Psoas muscle (tissue), 8 donors: ENCODE results near the gene TCF12. TPM values are rescaled to one million over a fixed set of nuclear protein-coding genes. Genes with fewer than 3 reads are reported as not detected.

Source experiments
- ATAC-seq, 4 donors: fragments of 200-7000 bp; cut with Tn5 transposase; one replicate each; pipeline ENCODE4 v1.9.1; 2020; ENCODE audit warnings: moderate library complexity in 3 of 4, mild to moderate bottlenecking in 2 of 4
- DNase-seq, 2 donors: peaks; one replicate each; pipeline ENCODE4 v3.0.0-alpha.2; 2020
- H3K27ac ChIP-seq: fragments of 200-600 bp; one replicate; pipeline ENCODE4 v1.8.0; 2022
- H3K27me3 ChIP-seq, 3 donors: fragments of 200-600 bp in 1 of 3; one replicate each; pipeline versions ENCODE4 v1.6.1 to v1.8.0; 2013 to 2022; ENCODE audit warnings: low read length in 2 of 3, mild to moderate bottlenecking in 2 of 3, moderate library complexity in 1 of 3; ENCODE audit not compliant: insufficient read depth in 3 of 3
- H3K36me3 ChIP-seq, 2 donors: fragments of 200-600 bp in 1 of 2; one replicate each; pipeline versions ENCODE4 v1.6.1 to v1.8.0; 2013 to 2022; ENCODE audit warnings: low read depth in 1 of 2, mild to moderate bottlenecking in 1 of 2, moderate library complexity in 1 of 2; ENCODE audit not compliant: insufficient read depth in 1 of 2
- H3K4me1 ChIP-seq: fragments of 200-600 bp; one replicate; pipeline ENCODE4 v1.8.0; 2022
- H3K4me3 ChIP-seq: fragments of 200-600 bp; one replicate; pipeline ENCODE4 v1.8.0; 2022; ENCODE audit warnings: mild to moderate bottlenecking
- H3K9me3 ChIP-seq: fragments of 200-600 bp; one replicate; pipeline ENCODE4 v1.8.0; 2022
- CTCF ChIP-seq: fragments of 200-600 bp; IDR thresholded peaks from one replicate; pipeline ENCODE4 v1.8.0; 2022; ENCODE audit warnings: antibody characterized with exemption
- WGBS, 3 donors: extraction: QIAGEN DNeasy Blood & Tissue Kit; methylation state at CpG; one replicate each; pipeline versions ENCODE4 v1.1.6 to v1.1.7; 2013; 5-methylcytosine and 5-hydroxymethylcytosine counted together
- intact Hi-C, 2 donors: fragments of 100-400 bp; cut with DNase I; formaldehyde crosslinking; loops; one replicate each; pipeline versions ENCODE4 v1.11.0 to v1.14.2; 2022
- polyA plus RNA-seq, 3 donors: library from polyadenylated mRNA; stranded (reverse); fragments of 200-250 nt; gene quantifications; one replicate each; pipeline ENCODE4 v1.2.3, GENCODE V29; 2013
- total RNA-seq, 4 donors: library from RNA; stranded (reverse); fragmentation: NEBNext Ultra II Directional in 2 of 4; extraction: Animal tissue kit (Norgen Biotek cat#: 25700) in 2 of 4; gene quantifications; one replicate each; pipeline versions ENCODE4 v1.2.1 to v1.2.4, GENCODE V29; 2021 to 2023
- donor health status: healthy with polysubstance abuse.
- donor health status: DM: no; HTN: no; CAD: no; lungs with moderate emphysema.
- donor health status: Bipolar disorder and iron deficiency.
- donor health status: healthy.
- donor health status: DM: yes; HTN: yes; CAD: no.
- donor health status: DM: no; HTN: no; CAD: no.
- donor health status: DM: no; HTN: no; CAD: no.
- donor health status: DM: yes; HTN: yes; CAD: no.

TCF12 gene
- total and polyA plus RNA-seq, 7 donors = 10.5 to 53.1 (median 30.5) TPM

GRCh38 chr15:56981160-56981559 is 62.7 kb downstream of the TCF12 start:
- DNase-seq (no peak), ATAC-seq (peak in 1 of 4 donors; percentile 22)
- H3K9me3 ChIP-seq = no peaks in the 10 kb centered on the region
- no peaks in the 10 kb centered on the region for H3K27me3 ChIP-seq
- H3K4me3 ChIP-seq = no peak overlapping the region
- H3K4me1 ChIP-seq = peaks cover 76% of the 10 kb centered on the region
- no peaks in the 10 kb centered on the region for H3K36me3 ChIP-seq
- intact Hi-C loops = loop anchor here in 1 of 2 donors (10.0 kb wide), 1 partner anchor 56 kb away; no protein-coding TSS in a partner anchor
- WGBS, 3 donors = 90 to 94% (median 91%) methylated on average over 3 of the region's 3 CpGs
- no peak overlapping the region for H3K27ac ChIP-seq
- no peak for TF ChIP-seq CTCF

- Histone ChIP-seq H3K4me1 (peaks cover 77% of the 10 kb centered on the region), H3K9me3 (no peaks in the 10 kb centered on the region), H3K36me3 (no peaks in the 10 kb centered on the region), H3K27ac (no peak overlapping the region), H3K27me3 (no peaks in the 10 kb centered on the region), H3K4me3 (no peak overlapping the region)
- 25 to 48% (median 39%) methylated on average over 1 of the region's 1 CpG for WGBS, 3 donors
- no peak for TF ChIP-seq CTCF
- no peak for DNase-seq
- peak in 1 of 4 donors; percentile 12 for ATAC-seq
- intact Hi-C loops = loop anchor here in 1 of 2 donors (10.0 kb wide), 1 partner anchor 58 kb away; no protein-coding TSS in a partner anchor
These were observed 64.5 kb downstream of the TCF12 start for GRCh38 chr15:56982987-56983386.

GRCh38 chr15:56984681-56985481 is 66.4 kb downstream of the TCF12 start:
- Histone ChIP-seq H3K36me3 (no peaks in the 10 kb centered on the region), H3K4me3 (no peak overlapping the region), H3K27ac (no peak overlapping the region), H3K4me1 (peaks cover 79% of the 10 kb centered on the region), H3K9me3 (no peaks in the 10 kb centered on the region), H3K27me3 (no peaks in the 10 kb centered on the region)
- 20 to 38% (median 23%) methylated on average over 3 of the region's 3 CpGs for WGBS, 3 donors
- intact Hi-C loops = loop anchor here in 1 of 2 donors (10.0 kb wide), 1 partner anchor 60 kb away; no protein-coding TSS in a partner anchor
- ATAC-seq = peak in 2 of 4 donors; percentile 23 to 44
- no peak for TF ChIP-seq CTCF
- no peak for DNase-seq

- H3K4me3 ChIP-seq = no peak overlapping the region
- no peaks in the 10 kb centered on the region for H3K27me3 ChIP-seq
- H3K9me3 ChIP-seq = no peaks in the 10 kb centered on the region
- intact Hi-C loops = loop anchor here in 1 of 2 donors (10.0 kb wide), 1 partner anchor 61 kb away; no protein-coding TSS in a partner anchor
- no peak for ATAC-seq
- no peaks in the 10 kb centered on the region for H3K36me3 ChIP-seq
- H3K4me1 ChIP-seq = peaks cover 70% of the 10 kb centered on the region
- DNase-seq = no peak
- WGBS, 3 donors = 96 to 100% (median 98%) methylated on average over 1 of the region's 1 CpG
- no peak overlapping the region for H3K27ac ChIP-seq
- TF ChIP-seq CTCF = no peak
These were observed 67.4 kb downstream of the TCF12 start for GRCh38 chr15:56985856-56986255.
